ENCODE data around the gene PKD1L1. TPM values are rescaled to one million over a fixed set of nuclear protein-coding genes. Genes with fewer than 3 reads are reported as not detected.

The PKD1L1 gene
- total RNA-seq, 1 donor from 2014 or later: 0.40 TPM

GRCh38 chr7:47785923-47786556 is 162.2 kb downstream of the PKD1L1 start:
- Mint-ChIP-seq H3K4me3 (no peak overlapping the region), H3K36me3 (ENCODE audit: low read depth) (no peaks in the 10 kb centered on the region), H3K4me1 (no peaks in the 10 kb centered on the region), H3K9me3 (no peaks in the 10 kb centered on the region), H3K27ac (no peak overlapping the region), H3K27me3 (peaks cover 2% of the 10 kb centered on the region)
- DNase-seq (no peak), ATAC-seq (ENCODE audit: low read depth) (no peak)
- intact Hi-C loops (cut with micrococcal nuclease): no loop called here
- CTCF ChIA-PET: no interaction called here
- POLR2A ChIA-PET: no interaction called here
- TF ChIP-seq CTCF (IDR thresholded peaks at IDR 0.05): no peak

GRCh38 chr7:47783456-47784223 is 164.6 kb downstream of the PKD1L1 start:
- Mint-ChIP-seq H3K36me3 (ENCODE audit: low read depth) (no peaks in the 10 kb centered on the region), H3K27ac (no peak overlapping the region), H3K27me3 (peaks cover 2% of the 10 kb centered on the region), H3K9me3 (no peaks in the 10 kb centered on the region), H3K4me1 (no peaks in the 10 kb centered on the region), H3K4me3 (no peak overlapping the region)
- ATAC-seq (ENCODE audit: low read depth) (no peak), DNase-seq (no peak)
- ChIA-PET POLR2A (no interaction called here), CTCF (no interaction called here)
- TF ChIP-seq CTCF (IDR thresholded peaks at IDR 0.05): no peak
- intact Hi-C loops (cut with micrococcal nuclease): no loop called here

GRCh38 chr7:47782792-47783191 is 165.5 kb downstream of the PKD1L1 start:
- no peak for TF ChIP-seq CTCF (IDR thresholded peaks at IDR 0.05)
- H3K4me3 Mint-ChIP-seq: no peak overlapping the region
- H3K27me3 Mint-ChIP-seq: peaks cover 2% of the 10 kb centered on the region
- ChIA-PET POLR2A (no interaction called here), CTCF (no interaction called here)
- no peak overlapping the region for H3K27ac Mint-ChIP-seq
- DNase-seq (no peak), ATAC-seq (ENCODE audit: low read depth) (no peak)
- no peaks in the 10 kb centered on the region for H3K4me1 Mint-ChIP-seq
- no peaks in the 10 kb centered on the region for H3K36me3 Mint-ChIP-seq (ENCODE audit: low read depth)
- peaks cover 2% of the 10 kb centered on the region for H3K9me3 Mint-ChIP-seq
- intact Hi-C loops (cut with micrococcal nuclease): no loop called here

GRCh38 chr7:47782022-47782421 is 166.2 kb downstream of the PKD1L1 start:
- DNase-seq: no peak
- no peaks in the 10 kb centered on the region for H3K36me3 Mint-ChIP-seq (ENCODE audit: low read depth)
- no peak overlapping the region for H3K4me3 Mint-ChIP-seq
- POLR2A ChIA-PET: no interaction called here
- H3K9me3 Mint-ChIP-seq: peaks cover 4% of the 10 kb centered on the region
- CTCF ChIA-PET: no interaction called here
- ATAC-seq (ENCODE audit: low read depth): no peak
- H3K27ac Mint-ChIP-seq: no peak overlapping the region
- peaks cover 2% of the 10 kb centered on the region for H3K27me3 Mint-ChIP-seq
- no peaks in the 10 kb centered on the region for H3K4me1 Mint-ChIP-seq
- TF ChIP-seq CTCF (IDR thresholded peaks at IDR 0.05): no peak
- intact Hi-C loops (cut with micrococcal nuclease): no loop called here

GRCh38 chr7:47780555-47780954 is 167.7 kb downstream of the PKD1L1 start:
- Mint-ChIP-seq H3K27me3 (peaks cover 2% of the 10 kb centered on the region), H3K27ac (no peak overlapping the region), H3K4me1 (no peaks in the 10 kb centered on the region), H3K4me3 (no peak overlapping the region), H3K36me3 (ENCODE audit: low read depth) (no peaks in the 10 kb centered on the region), H3K9me3 (peaks cover 4% of the 10 kb centered on the region)
- ATAC-seq (ENCODE audit: low read depth): no peak
- TF ChIP-seq CTCF (IDR thresholded peaks at IDR 0.05): no peak
- ChIA-PET POLR2A (no interaction called here), CTCF (no interaction called here)
- intact Hi-C loops (cut with micrococcal nuclease): no loop called here
- no peak for DNase-seq

All from activated B cell treated with CpG ODN at 0.5 μM for 24 hours (primary cell).